ENCODE results near the gene MYO9B.
"Not testable (repeated sequence)": the region's sequence is repeated elsewhere in the genome, so short reads cannot be mapped to it uniquely, and the experiment has no call there.

MYO9B gene

GRCh38 chr19:17090583-17090982, 15.0 kb downstream of the MYO9B start:
- no peak for DNase-seq

DNA sequence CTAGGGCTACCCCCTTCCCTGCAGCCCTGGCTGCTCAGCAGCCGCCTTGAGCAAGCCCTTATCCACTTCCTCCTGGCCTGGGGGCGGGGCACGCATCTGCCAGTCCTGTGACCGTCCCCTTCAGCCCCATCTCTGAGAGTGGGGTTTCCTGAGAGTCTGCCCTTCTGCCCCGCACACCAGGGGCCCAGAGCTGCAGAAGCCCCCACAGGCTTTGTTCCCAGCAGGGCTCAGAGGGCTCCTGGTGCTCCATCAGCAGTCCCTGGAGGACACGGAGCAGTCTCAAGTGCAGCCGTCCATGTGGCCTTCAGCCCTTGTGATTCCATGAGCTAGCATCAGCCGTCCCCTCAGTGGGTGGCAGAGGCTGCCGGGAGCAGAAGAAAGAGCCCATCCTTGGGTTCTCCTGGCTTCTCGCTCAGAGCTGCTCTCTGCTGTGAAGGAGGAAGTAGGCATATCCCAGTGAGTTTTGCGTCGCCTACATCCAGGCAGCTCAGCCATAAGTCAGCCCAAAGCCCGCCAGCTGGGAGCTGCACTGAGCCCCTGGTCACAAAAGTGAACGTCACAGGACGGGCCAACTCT, 16.3 kb downstream of the MYO9B start:
- no peak for DNase-seq

GRCh38 chr19:17092696-17093095, 17.1 kb downstream of the MYO9B start:
- DNase-seq, result no peak

DNA sequence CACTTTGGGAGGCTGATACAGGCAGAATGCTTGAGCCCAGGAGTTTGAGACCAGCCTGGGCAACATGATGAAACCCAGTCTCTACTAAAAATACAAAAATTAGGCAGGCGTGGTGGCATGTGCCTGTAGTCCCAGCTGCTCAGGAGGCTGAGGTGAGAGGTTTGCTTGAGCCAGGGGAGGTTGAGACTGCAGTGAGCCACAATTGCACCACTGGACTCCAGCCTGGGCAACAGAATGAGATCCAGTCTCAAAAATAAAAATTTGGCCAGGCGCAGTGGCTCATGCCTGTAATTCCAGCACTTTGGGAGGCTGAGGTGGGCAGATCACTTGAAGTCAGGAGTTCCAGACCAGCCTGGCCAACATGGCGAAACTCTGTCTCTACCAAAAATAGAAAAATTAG, 19.1 kb downstream of the MYO9B start:
- not testable (repeated sequence) for DNase-seq

DNA sequence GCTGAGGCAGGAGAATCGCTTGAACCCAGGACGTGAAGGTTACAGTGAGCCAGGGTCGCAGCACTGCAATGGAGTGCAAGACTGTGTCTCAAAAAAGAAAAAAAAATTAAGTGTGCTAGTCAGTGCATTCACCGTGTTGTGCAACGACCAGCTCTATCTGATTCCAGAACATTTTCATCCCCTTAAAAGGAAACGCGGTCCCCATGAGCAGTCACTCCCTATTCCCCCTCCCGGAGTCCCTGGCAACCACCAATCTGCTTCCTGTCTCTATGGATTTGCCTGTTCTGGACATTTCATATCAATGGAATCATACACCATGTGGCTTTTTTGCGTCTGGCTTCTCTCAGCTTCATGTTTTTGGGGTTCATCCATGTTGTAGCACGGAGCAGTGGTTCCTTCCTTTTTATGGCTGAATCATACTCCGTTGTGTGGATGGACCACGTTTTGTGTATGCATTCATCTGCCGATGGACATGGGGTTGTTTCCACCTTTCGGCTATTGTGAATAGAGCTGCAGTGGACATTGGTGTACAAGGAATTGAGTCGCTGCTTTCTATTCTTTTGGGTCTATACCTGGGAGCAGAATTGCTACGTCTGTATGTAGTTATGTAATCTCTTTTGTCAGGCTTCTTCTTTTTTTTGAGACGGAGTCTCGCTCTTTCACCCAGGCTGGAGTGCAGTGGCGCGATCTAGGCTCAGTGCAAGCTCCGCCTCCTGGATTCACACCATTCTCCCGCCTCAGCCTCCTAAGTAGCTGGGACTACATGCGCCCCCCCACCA, 19.8 kb downstream of the MYO9B start:
- DNase-seq, result no peak

DNA sequence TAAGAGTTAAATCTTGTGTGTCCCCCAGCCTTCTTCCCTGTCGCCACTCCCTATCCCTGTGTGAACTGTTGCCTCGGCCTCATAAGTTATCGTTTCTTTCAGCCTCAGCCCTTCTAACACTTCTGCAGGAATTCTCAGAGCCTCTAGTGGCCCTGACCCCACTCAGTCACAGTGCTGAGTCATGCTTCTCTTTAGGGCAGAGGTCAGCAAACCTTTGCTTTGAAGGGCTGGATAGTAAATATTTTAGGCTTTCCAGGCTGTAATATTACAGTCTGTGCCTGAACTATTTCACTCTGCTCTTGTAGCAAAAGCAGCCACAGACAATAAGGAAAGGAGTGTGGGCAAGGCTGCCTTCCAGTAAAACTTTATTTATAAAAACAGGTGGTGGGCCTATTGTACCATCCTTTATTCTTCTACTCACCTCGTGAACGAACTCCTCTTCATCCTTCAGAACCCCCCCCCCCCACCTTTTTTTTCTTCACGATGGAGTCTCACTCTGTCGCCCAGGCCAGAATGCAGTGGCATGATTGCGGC, 22.1 kb downstream of the MYO9B start:
- DNase-seq, result no peak

DNA sequence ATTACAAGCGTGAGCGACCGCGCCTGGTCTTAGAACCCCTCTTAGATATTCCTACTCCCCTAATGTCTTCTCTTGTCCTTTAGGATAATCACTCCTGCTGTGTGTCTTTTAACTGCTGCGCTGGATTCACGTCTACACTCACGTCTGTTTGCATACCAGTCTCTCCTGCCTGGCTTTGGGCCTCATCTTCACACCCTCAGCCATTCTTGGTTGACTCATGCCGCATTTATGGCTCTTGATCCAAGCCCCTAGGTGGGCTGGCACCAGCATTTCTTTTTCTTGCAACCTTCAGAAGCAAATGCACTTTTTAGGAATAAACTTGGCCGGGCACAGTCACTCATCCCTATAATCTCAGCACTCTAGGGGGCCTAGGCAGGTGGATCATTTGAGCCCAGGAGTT, 22.7 kb downstream of the MYO9B start:
- no peak for DNase-seq

DNA sequence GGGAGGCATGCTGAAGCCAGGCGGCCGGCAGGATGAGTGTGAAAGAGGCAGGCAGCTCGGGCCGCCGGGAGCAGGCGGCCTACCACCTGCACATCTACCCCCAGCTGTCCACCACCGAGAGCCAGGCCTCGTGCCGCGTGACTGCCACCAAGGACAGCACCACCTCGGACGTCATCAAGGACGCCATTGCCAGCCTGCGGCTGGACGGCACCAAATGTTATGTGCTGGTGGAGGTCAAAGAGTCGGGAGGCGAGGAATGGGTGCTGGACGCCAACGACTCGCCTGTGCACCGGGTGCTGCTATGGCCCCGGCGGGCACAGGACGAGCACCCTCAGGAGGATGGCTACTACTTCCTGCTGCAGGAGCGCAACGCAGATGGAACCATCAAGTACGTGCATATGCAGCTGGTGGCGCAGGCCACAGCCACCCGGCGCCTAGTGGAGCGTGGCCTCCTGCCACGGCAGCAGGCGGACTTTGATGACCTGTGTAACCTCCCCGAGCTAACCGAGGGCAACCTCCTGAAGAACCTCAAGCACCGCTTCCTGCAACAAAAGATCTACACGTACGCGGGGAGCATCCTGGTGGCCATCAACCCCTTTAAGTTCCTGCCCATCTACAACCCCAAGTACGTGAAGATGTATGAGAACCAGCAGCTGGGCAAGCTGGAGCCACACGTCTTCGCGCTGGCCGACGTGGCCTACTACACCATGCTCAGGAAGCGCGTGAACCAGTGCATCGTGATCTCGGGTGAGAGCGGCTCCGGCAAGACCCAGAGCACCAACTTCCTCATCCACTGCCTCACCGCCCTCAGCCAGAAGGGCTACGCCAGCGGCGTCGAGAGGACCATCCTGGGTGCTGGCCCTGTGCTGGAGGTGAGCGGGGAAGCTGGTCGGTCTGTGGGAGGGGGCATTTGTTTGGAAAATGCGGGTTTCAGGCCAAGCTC, 26.4 kb downstream of the MYO9B start:
- DNase-seq, result no peak

DNA sequence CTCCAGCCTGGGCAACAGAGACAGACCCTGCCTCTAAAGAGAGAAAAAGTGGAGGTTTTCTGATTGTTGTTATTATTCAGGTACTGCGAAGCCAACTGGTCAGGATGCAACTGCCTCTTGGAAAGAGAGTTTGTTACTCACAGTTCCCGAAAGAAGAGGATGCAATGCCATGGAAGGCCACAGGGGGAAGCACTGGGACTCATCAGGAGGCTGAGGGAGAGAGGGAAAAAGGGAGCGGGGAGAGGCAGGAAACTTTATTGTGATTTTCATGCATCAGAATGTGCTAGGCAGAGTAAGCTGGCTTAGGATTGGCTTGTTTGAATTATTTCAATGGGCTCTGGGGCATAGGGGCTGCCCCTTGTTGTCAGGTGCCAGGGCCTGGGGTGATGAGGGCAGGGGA, 27.6 kb downstream of the MYO9B start:
- no peak for DNase-seq

DNA sequence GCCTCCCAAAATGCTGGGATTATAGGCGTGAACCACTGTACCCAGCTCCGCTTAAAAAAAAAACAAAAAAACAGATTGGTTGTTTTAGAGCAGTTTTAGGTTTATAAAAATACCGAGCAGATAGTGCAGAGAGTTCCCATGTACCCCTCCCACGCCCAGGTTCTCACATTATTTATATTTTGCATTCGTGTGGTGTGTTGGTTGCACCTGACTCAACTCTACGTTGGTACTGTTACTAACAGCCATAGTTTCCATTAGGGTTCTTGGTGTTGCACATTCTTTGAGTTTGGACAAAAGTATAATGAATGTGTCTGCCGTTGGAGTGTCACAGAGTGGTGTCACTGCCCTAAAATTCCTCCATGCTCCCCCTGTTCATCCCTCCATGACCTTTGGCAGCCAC, 29.1 kb downstream of the MYO9B start:
- no peak for DNase-seq

GRCh38 chr19:17105556-17105955, 30.0 kb downstream of the MYO9B start:
- DNase-seq, result no peak

GRCh38 chr19:17106964-17107363, 31.4 kb downstream of the MYO9B start:
- DNase-seq, result not testable (repeated sequence)

DNA sequence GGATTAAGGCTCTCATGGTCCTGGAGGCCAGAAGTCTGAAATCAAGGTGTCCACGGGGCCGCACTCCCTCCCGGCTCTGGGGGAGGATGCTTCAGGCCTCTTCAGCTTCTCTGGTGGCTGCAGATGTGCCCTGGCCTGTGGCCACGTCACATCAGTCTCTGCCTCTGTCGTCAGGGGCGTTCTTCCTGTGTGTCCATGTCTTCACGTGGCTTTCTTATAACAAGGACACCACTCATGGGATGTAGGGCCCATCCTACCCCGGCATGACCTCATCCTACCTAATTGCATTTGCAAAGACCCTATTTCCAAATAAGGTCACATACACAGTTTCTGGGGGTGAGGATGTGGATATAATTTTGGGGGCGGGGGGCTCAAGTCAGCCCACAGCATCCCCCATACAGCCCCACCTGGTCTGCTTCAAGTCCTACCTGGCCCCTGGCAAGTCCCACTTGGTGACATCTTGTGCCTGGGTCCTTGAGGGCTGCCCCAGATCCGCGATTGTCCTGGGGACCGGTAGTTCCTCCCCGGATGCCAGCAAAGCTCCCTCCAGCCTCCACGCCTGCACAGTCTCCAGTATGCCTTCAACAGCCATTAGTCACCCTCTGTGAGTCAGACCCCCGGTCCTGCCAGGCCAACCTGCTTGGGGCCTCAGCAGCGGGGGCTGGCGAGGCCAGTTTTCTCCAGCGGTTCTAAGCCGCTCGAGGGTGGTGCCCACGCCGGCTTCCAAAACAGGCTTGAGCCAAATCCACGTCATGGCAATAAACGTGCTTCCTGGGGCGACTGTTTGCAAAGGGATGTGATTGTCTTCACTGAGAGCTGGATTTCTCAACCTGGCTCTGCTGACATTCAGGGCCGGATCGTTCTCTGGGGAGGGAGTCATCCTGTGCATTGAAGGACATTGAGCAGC, 32.2 kb downstream of the MYO9B start:
- DNase-seq, result no peak

- no peak for DNase-seq
Observed at GRCh38 chr19:17108453-17108784, 32.8 kb downstream of the MYO9B start.

DNA sequence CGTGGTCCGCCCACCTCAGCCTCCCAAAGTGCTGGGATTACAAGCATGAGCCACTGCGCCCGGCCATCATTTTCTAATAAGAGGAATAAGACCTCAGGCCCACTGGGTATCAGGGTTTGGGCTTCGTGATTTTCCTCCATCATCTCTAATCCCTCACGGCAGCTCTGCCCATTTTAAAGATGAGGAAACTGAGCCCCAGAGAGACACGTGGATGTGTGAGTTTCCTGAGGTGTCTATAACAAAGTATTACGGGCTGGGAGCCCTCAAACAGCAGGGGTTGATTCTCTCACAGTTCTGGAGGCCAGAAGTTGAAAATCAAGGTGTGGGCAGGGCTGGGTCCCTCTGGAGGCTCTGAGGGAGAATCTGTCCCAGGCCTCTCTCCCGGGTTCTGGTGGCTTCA, 33.7 kb downstream of the MYO9B start:
- no peak for DNase-seq

DNA sequence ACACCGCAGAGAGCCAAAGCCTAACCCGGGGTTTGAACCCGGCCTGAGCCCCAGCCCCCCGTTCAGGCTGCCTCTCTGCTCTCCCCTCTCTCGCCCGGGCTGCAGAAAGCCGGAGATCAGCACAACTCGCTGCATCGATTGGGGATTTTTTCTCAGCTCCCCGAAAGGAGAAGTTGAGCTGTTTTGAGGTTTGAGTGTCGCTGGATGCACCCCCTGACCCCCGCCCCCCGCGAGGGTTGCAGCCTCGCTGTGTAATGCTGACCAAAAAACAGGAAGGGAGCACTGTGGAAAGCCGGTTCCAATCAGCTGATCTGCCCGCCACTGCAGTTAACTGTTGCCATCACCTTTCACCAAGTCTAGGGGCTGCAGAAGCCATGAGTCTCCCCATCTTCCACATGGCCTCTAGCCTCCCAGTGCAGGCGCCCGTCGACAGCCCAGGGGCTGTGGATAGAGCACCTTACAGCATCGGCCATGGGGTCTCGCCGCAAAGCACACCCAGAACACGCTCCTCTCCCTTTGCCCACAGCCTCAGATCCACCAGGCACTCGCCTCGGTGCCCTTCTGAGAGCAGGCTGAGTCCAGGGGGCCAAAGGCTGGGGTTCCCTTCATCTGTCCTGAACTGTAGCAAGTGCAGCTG, 34.5 kb downstream of the MYO9B start:
- no peak for DNase-seq

- no peak for DNase-seq
Observed at GRCh38 chr19:17110599-17110966, 35.0 kb downstream of the MYO9B start.

- DNase-seq, result no peak
Observed at GRCh38 chr19:17111766-17112165, 36.2 kb downstream of the MYO9B start.

GRCh38 chr19:17112271-17112670, 36.7 kb downstream of the MYO9B start:
- no peak for DNase-seq

DNA sequence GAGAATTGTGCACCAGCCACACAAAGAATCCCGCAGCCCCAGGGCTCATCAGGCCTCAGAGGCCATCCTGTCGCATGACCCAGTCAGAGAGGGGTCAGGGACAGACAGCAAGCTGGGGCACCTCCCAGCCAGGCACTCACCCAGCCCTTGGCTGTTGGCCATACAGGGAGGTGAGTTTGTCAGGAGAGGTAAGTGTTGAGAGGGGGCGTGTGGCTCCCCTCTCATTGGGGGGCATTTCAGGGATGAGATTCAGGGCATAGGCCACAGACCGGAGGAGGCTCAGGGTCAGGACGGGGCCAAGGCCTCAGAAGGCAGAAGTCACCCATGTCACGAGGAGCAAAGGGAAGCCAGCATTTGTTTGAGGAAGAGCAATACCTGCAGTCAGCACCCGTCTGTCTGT, 37.1 kb downstream of the MYO9B start:
- DNase-seq, result no peak

- no peak for DNase-seq
Observed at GRCh38 chr19:17113127-17113785, 37.7 kb downstream of the MYO9B start.

Data from NCI-H1930 (cell line).